GM12891 (cell line): ENCODE measurements around the gene FPGS.
A peak's percentile ranks its signal among the peaks of the same experiment; 100 is the strongest.

Experiments
- DNase-seq: peaks from one replicate; pipeline ENCODE4 v3.0.0; 2011; ENCODE audit warnings: low spot score; ENCODE audit not compliant: insufficient read length
- FAIRE-seq: peaks from 2 replicates; lab custom pipeline; 2011; peaks lifted over from hg19 to GRCh38; lab: Jason Lieb, UNC
- PAX5 ChIP-seq: IDR thresholded peaks from 2 replicates; pipeline ENCODE4 v1.6.1; 2011; ENCODE audit warnings: low read length, moderate library complexity, mild to moderate bottlenecking; ENCODE audit not compliant: insufficient read depth, severe bottlenecking
- POLR2A ChIP-seq: IDR thresholded peaks from 2 replicates; pipeline ENCODE4 v1.6.1; 2011; ENCODE audit warnings: low read depth, low read length, control low read depth
- POLR2AphosphoS5 ChIP-seq: IDR thresholded peaks from 2 replicates; pipeline ENCODE4 v1.6.1; 2011; ENCODE audit warnings: low read depth, low read length, control low read depth
- POU2F2 ChIP-seq: IDR thresholded peaks from 2 replicates; pipeline ENCODE4 v1.6.1; 2011; ENCODE audit warnings: low read depth, mild to moderate bottlenecking, control low read depth, low read length, moderate library complexity
- SPI1 ChIP-seq: IDR thresholded peaks from 2 replicates; pipeline ENCODE4 v1.6.1; 2011; ENCODE audit warnings: low read depth, low read length, control low read depth
- TAF1 ChIP-seq: IDR thresholded peaks from 2 replicates; pipeline ENCODE4 v1.6.1; 2011; ENCODE audit warnings: low read depth, low read length, control low read depth

The FPGS gene

DNA sequence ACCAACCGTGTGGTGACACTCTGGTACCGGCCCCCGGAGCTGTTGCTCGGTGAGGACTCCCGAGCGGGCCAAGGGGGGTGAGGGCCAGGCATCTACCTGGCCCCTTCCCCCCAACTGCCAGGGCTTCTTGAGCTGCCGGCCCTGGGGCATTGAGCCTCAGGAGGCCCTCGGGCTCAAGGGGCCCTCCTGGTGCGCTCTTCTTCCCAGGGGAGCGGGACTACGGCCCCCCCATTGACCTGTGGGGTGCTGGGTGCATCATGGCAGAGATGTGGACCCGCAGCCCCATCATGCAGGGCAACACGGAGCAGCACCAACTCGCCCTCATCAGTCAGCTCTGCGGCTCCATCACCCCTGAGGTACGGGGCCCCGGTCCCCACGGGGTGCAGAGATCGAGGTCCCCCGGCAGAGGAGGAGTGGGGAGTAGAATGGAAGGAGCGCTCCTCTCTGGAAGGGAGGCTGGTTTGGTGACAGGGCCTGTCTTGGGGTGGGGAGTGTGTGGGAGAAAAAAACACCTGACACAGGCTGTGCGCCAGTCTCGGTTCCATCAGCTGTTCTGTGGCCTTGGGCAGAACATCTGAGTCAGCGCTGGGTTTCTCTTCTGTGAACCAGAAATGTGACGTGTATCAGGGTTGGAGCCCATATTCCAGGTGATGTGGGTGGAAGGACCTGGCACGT is 14.2 kb upstream of the FPGS start:
- FAIRE-seq, result no peak
- DNase-seq, result no peak
- TF ChIP-seq POLR2A, result no peak
- no peak for TF ChIP-seq POU2F2
- TF ChIP-seq PAX5, result no peak
- no peak for TF ChIP-seq POLR2AphosphoS5
- no peak for TF ChIP-seq TAF1
- TF ChIP-seq SPI1, result no peak

DNA sequence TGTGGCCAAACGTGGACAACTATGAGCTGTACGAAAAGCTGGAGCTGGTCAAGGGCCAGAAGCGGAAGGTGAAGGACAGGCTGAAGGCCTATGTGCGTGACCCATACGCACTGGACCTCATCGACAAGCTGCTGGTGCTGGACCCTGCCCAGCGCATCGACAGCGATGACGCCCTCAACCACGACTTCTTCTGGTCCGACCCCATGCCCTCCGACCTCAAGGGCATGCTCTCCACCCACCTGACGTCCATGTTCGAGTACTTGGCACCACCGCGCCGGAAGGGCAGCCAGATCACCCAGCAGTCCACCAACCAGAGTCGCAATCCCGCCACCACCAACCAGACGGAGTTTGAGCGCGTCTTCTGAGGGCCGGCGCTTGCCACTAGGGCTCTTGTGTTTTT is 13.5 kb upstream of the FPGS start:
- no peak for FAIRE-seq
- DNase-seq, result no peak
- no peak for TF ChIP-seq PAX5
- no peak for TF ChIP-seq POLR2A
- TF ChIP-seq SPI1, result no peak
- TF ChIP-seq TAF1, result no peak
- TF ChIP-seq POU2F2, result no peak
- no peak for TF ChIP-seq POLR2AphosphoS5

DNA sequence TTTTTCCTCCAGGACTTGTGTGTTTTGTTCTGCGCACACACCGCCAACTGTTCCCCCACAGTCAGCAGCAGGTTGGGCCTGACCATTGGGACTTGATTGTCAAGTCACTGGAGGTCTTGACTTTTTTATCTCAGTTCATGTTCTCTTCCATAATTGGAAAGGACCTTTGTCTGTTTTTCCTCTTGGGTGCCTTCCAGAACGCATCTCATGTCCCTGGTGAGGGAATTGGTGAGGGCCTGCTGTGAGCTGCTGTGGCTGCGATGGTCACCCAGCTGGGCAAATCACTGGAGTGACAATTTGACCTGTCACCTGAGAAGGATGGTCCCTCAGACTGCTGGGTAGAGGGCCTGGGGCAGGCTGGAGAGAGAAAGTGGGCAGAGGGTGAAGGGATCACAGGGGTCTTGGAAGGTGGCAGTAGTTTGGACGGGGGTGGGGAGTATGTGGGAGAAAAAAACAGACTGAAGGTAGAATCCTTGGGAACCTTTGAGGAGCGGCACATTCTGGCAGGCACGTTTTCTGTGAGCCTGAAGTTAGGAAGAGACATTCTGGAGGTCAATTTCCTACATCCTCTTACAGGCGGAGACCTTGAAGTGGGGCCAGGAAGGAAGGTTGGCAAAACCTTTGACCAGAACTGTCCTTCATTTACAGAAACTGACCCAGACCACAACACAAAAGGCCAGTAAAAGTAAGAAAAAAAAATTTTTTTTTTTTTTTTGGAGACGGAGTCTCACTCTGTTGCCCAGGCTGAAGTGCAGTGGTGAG is 12.4 kb upstream of the FPGS start:
- TF ChIP-seq POU2F2, result no peak
- no peak for TF ChIP-seq PAX5
- no peak for TF ChIP-seq SPI1
- TF ChIP-seq TAF1, result no peak
- TF ChIP-seq POLR2AphosphoS5, result no peak
- TF ChIP-seq POLR2A, result no peak
- FAIRE-seq, result no peak
- no peak for DNase-seq

DNA sequence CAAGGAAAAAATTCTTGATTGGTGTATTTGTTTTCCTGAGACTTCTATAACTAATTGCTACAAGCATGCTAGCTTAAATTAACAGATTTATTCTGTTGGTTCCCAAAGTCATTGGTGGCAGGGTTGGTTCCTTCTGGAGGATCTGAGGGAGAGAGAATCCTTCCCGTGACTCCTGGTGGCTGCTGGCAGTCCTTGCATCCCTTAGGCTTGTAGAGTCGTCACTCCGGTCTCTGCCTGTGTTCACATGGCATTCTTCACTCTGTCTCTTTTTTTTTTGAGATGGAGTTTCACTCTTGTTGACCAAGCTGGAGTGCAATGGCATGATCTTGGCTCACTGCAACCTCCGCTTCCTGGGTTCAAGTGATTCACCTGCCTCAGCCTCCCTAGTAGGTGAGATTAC is 11.6 kb upstream of the FPGS start:
- no peak for DNase-seq
- FAIRE-seq, result no peak
- TF ChIP-seq SPI1 (no peak), POLR2A (peak; percentile 29; the same call in 1 of the 2 replicates), PAX5 (no peak), POU2F2 (no peak), TAF1 (no peak), POLR2AphosphoS5 (no peak)

GRCh38 chr9:127792417-127793031 is 10.2 kb upstream of the FPGS start:
- no peak for DNase-seq
- TF ChIP-seq POU2F2 (no peak), SPI1 (no peak), PAX5 (no peak), TAF1 (no peak), POLR2AphosphoS5 (no peak; the same call in none of the 2 replicates), POLR2A (no peak; the same call in 1 of the 2 replicates)
- no peak for FAIRE-seq

- no peak for TF ChIP-seq SPI1
- TF ChIP-seq PAX5, result no peak
- no peak for TF ChIP-seq POU2F2
- TF ChIP-seq TAF1, result no peak
- peak; percentile 57 for TF ChIP-seq POLR2A
- TF ChIP-seq POLR2AphosphoS5, result peak; percentile 59
- DNase-seq (no peak), FAIRE-seq (no peak)
These were observed 9.5 kb upstream of the FPGS start for GRCh38 chr9:127793093-127793708.

GRCh38 chr9:127794001-127794791 is 8.5 kb upstream of the FPGS start:
- FAIRE-seq (no peak), DNase-seq (no peak)
- peak; percentile 51; the same call in 1 of the 2 replicates for TF ChIP-seq POLR2AphosphoS5
- TF ChIP-seq TAF1, result no peak
- no peak for TF ChIP-seq PAX5
- TF ChIP-seq SPI1, result no peak
- TF ChIP-seq POLR2A, result peak; percentile 60
- no peak; the same call in 1 of the 2 replicates for TF ChIP-seq POU2F2

DNA sequence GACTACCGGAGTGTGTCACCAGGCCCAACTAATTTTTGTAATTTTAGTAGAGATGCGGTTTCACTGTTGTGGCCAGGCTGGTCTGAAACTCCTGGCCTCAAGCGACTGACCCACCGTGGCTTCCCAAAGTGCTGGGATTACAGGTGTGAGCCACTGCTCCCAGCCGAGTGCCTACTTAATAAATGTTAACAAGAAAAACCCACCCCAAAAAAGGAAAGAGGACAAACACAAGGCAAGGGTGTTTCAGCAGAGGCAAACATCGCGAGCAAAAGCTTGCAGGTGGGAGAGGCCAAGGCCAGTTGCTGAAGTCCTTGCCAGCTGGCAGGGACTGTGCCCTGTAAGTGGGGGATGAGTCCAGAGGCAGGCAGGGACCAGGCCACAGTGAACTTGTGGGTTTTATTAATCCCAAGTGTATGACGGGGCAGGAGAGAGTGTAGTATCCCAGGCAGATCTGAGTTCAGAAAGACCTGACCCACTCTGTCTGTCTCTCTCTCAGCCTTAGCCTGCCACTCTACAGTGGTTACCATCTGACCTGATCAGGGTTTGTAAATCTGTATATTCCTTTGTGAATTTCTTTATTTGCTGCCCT is 6.4 kb upstream of the FPGS start:
- DNase-seq, result no peak
- TF ChIP-seq POLR2A (peak; percentile 28; the same call in 1 of the 2 replicates), POU2F2 (no peak)
- FAIRE-seq, result no peak
